ENCODE measurements around the gene GOLPH3.

Gene GOLPH3

DNA sequence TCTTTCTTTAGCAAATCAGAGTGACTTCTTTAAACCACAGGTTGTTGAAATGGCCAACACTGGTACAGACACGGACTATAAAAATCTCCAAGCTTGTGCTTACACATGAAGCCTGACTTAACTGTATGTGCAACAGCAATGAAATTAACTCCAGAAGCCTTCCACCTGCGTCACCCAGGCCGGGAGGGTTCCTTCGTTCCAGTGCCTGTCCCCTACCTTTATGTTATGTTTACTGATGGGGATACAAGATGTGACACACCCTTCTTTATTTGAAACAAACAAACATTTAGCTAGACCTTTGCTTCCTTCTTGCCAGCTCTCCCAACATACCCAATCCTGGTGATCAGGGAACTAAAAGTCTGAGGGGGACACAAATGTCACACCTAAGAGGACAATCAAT, 66.0 kb downstream of the GOLPH3 start:
- H3K4me3 ChIP-seq (ENCODE audit: low read length) = no peak overlapping the region
- TF ChIP-seq, protein P1, sequence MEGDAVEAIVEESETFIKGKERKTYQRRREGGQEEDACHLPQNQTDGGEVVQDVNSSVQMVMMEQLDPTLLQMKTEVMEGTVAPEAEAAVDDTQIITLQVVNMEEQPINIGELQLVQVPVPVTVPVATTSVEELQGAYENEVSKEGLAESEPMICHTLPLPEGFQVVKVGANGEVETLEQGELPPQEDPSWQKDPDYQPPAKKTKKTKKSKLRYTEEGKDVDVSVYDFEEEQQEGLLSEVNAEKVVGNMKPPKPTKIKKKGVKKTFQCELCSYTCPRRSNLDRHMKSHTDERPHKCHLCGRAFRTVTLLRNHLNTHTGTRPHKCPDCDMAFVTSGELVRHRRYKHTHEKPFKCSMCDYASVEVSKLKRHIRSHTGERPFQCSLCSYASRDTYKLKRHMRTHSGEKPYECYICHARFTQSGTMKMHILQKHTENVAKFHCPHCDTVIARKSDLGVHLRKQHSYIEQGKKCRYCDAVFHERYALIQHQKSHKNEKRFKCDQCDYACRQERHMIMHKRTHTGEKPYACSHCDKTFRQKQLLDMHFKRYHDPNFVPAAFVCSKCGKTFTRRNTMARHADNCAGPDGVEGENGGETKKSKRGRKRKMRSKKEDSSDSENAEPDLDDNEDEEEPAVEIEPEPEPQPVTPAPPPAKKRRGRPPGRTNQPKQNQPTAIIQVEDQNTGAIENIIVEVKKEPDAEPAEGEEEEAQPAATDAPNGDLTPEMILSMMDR (conservative IDR thresholded peaks at IDR 0.05; ENCODE audit: low read length) = no peak
- no peak for DNase-seq (ENCODE audit: low read depth)

DNA sequence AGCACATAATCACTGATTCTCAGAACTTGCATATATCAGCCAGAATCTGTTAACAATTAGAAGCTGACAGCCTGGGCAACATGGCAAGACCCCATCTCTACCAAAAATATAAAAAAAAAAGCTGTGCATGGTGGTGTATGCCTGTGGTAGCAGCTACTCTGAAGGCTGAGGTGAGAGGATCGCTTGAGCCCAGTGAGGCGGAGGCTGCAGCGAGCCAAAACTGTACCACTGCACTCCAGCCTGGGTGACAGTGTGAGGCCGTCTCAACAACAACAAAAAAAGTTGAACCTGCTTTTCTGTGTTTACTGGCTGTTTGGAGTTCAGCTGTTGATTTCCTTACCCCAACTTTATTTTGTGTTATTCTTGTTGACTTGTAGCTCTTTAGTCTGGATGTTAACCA, 66.8 kb downstream of the GOLPH3 start:
- TF ChIP-seq, protein P1 (conservative IDR thresholded peaks at IDR 0.05; ENCODE audit: low read length) = no peak
- no peak overlapping the region for H3K4me3 ChIP-seq (ENCODE audit: low read length)
- DNase-seq (ENCODE audit: low read depth) = no peak

DNA sequence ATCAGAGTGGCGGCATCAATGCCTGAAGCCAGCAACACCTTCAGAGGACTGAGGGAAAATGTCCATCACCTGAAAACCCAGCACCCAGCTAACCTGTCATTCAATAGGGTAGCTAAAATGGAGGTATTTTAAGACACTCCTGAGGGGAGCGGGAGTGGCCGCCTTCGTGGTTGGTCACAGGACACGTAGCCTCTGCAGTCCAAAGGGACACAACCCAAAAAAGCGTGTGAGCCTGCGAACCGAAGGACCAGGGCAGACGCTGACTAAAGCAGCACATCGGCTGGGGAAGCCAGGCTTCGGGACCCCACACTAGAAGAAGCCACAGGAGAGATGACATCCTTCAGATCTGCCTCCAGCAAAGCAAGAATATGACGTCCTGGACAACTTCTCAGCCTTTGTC, 70.6 kb downstream of the GOLPH3 start:
- TF ChIP-seq, protein P1 (conservative IDR thresholded peaks at IDR 0.05; ENCODE audit: low read length) = no peak
- no peak for DNase-seq (ENCODE audit: low read depth)
- no peak overlapping the region for H3K4me3 ChIP-seq (ENCODE audit: low read length)

DNA sequence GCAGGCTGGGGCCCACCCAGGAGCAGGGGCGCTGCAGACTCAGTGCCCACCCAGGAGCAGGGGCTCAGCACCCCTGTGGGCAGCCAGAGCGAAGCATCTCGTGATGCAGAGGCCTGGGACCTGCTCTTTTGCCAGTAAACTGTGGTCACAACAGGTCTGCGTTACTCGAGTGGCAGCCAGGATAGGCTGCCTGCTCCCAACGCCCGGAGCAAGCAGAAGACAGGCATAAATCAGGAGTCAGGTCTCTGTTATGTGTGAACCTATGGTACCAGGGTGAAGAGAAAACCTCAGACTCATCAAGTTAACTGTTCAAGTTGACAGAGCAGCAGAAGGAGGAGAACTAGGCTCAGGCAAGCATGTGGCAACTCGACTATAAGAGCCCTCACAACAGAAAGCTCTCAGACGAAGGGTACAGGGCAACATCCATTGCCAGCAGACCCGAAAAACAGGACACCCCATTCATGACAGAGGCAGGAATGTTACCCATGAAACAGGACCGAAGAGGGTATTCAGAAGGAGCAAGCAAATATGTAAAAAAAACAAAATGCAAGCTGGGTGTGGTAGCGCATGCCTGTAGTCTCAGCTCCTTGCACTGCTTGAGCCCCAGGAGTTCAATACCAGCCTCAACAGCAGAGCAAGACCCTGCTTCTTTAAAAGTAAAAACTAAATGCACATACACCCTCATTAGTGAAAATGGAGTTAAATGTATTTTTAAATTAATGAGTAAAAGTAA, 71.7 kb downstream of the GOLPH3 start:
- no peak for DNase-seq (ENCODE audit: low read depth)
- no peak overlapping the region for H3K4me3 ChIP-seq (ENCODE audit: low read length)
- TF ChIP-seq, protein P1 (conservative IDR thresholded peaks at IDR 0.05; ENCODE audit: low read length) = no peak

DNA sequence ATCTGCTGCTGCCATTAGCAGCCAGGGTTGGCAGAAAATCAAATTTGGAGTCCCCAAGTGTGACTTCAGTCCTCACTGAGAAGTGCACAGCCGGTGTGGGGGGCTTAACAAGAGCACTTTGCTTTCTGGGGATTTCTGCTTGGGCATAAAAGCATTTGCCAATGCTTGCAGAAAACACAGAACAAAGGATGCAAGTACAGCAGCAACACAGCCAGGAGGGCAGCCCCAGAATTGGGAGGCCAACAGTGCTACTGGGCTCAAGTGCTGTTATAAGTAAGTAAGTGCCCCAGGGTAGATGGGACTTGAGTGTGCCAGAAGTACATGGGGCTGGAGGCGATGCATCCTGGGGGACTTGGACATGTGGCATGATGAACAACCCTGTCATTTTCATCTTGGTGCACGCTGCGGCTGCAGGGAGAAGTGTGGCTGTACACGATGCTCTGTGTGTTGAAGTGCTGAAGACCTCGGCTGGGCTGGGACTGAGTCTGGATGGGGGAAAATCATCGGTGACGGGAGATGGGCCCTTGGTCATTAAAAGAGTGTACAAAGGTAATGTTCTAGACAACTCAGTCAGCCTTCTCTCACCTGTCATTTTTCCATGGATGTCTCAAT, 73.3 kb downstream of the GOLPH3 start:
- TF ChIP-seq, protein P1 (conservative IDR thresholded peaks at IDR 0.05; ENCODE audit: low read length) = no peak
- H3K4me3 ChIP-seq (ENCODE audit: low read length) = no peak overlapping the region
- DNase-seq (ENCODE audit: low read depth) = no peak

DNA sequence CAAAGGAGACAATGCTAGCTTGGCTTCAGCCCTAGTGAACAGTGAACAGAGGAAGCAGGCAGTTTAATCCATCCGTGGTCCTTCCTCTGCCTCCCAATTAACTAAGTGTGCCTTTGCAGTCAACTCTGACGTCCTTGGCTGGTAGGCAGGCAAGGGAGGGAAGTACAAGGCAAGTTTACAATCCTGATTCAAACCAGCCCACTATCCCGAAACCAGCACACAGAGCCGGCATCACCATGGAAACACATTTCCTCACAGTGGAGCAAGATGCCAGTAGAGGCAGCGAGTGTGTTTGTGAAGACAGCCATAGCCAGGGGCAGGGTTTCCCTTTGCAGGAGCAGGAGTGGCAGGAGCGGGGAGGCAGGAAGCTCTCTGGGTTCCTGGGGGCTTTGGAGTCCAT, 73.9 kb downstream of the GOLPH3 start:
- TF ChIP-seq, protein P1 (conservative IDR thresholded peaks at IDR 0.05; ENCODE audit: low read length) = no peak
- no peak overlapping the region for H3K4me3 ChIP-seq (ENCODE audit: low read length)
- DNase-seq (ENCODE audit: low read depth) = peak; percentile 48

DNA sequence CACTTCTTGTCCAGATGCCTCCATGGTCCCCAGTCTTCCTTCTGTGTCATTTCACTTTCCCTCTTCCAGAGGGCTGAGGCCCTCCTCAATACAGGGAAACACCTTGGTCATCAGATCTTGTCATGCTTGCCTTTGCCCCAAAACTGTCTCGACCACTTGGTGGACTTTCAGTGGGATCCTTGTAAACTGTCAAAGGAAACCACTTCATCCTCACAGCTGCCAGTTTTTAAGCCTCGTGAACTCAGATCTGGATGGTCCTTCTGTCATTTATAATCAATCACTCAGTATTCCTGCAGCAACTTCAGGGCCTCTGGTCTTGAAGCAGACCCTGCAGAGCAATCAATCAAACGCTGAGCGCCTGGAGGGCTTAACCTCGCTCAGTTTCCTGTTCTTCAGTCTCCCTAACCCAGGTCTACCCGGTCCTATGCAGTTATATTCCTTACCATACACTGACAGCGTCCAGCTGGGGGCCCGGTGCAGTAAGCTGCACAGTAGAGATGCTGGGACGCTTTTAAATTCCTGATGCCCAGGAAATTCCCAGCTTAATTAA, 74.6 kb downstream of the GOLPH3 start:
- H3K4me3 ChIP-seq (ENCODE audit: low read length) = no peak overlapping the region
- no peak for DNase-seq (ENCODE audit: low read depth)
- TF ChIP-seq, protein P1 (conservative IDR thresholded peaks at IDR 0.05; ENCODE audit: low read length) = no peak

Measured in AG10803 (cell line).